Type B pancreatic cell (in vitro differentiated cells): ENCODE data around the gene PHLDB3. TPM values are rescaled to one million over a fixed set of nuclear protein-coding genes. Genes with fewer than 3 reads are reported as not detected.

Source experiments
- DNase-seq: peaks from one replicate; pipeline ENCODE4 v3.0.0; 2021; ENCODE audit warnings: mixed read lengths; ENCODE audit not compliant: unreplicated experiment; ENCODE audit errors: extremely low spot score
- H3K27ac Mint-ChIP-seq: 2 replicates; pipeline ENCODE4 v1.8.0; 2021; ENCODE audit warnings: mild to moderate bottlenecking, mixed read lengths
- H3K27me3 Mint-ChIP-seq: 2 replicates; pipeline ENCODE4 v1.8.0; 2021; ENCODE audit warnings: mixed read lengths
- H3K36me3 Mint-ChIP-seq: 2 replicates; pipeline ENCODE4 v1.8.0; 2021; ENCODE audit warnings: mixed read lengths
- H3K4me1 Mint-ChIP-seq: one replicate; pipeline ENCODE4 v1.8.0; 2021; ENCODE audit warnings: mixed read lengths; ENCODE audit not compliant: unreplicated experiment
- H3K4me3 Mint-ChIP-seq: 2 replicates; pipeline ENCODE4 v1.8.0; 2021; ENCODE audit warnings: mild to moderate bottlenecking, mixed read lengths
- H3K9me3 Mint-ChIP-seq: 2 replicates; pipeline ENCODE4 v1.8.0; 2021; ENCODE audit warnings: mixed read lengths
- total RNA-seq: library from RNA; stranded (reverse); gene quantifications from 2 replicates; pipeline ENCODE4 v1.2.1, GENCODE V29; 2021; ENCODE audit warnings: low replicate concordance
- TF ChIP-seq, protein P1 (sequence below): fragments of 200-600 bp; sonication (generic); conservative IDR thresholded peaks from 2 replicates; pipeline ENCODE4 v1.5.0; 2021; ENCODE audit warnings: antibody characterized with exemption, mild to moderate bottlenecking

PHLDB3 gene
- total RNA-seq, 1 donor from 2014 or later = 37.9 TPM

DNA sequence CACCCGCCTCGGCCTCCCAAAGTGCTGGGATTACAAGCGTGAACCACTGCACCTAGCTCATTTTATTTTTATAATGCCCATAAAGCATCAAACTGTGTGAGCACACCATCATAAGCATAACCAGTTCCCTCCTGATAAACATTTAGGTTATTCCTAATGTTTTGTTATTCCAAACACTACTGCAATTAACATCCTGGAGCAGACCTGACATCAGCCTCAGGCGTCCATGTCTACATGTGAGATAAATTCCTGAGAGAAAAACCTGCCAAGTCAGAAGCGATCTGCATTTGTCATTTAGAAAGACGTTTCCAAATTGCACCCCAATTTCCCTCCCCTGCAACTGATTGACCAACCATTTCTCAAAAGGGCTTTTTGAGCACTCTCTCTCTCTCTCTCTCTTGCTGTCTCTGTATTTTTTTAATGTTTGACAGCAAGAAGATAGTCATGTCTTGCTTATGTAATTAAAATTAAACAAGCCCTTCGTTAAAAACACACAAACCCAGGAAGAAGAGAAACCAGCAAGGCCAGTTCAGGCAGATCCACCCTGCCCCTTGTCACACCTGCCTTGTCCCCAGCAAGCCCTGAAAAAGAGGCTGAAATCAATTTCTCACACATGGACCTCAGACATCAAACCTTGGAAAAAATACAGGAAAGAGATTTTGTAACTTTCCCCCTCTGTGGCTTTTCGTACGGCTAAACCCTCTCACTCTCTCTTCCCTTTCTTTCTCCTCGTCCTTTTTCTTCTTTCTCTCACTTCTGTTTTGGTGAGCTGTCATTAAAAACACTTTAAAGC, 49.0 kb downstream of the PHLDB3 start:
- Mint-ChIP-seq H3K4me3 (peak overlapping the region; percentile 69), H3K4me1 (peaks cover 7% of the 10 kb centered on the region)

DNA sequence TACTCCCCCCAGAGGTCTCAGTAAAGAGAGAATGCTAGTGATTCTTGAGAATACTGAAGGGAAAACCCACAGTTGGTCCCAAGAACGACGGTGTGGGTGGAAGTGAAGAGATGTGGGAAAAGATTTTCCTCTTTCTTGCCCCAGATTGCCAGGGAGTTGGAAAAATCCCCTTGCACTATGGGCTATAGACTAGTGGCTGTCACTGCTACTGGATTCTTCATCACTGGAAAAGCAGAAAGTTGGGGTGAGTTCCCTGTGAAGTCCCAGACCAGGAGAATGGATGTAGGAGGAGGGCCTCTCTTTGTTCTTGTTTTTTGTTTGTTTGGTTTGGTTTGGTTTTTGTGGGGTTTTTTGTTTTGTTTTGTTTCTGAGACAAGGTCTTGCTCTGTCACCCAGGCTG, 50.5 kb downstream of the PHLDB3 start:
- no peak for DNase-seq
- peaks cover 7% of the 10 kb centered on the region for H3K4me1 Mint-ChIP-seq
- no peaks in the 10 kb centered on the region for H3K9me3 Mint-ChIP-seq
- H3K27me3 Mint-ChIP-seq = peaks cover 6% of the 10 kb centered on the region
- no peak overlapping the region for H3K27ac Mint-ChIP-seq
- H3K4me3 Mint-ChIP-seq = no peak overlapping the region
- TF ChIP-seq, protein P1, sequence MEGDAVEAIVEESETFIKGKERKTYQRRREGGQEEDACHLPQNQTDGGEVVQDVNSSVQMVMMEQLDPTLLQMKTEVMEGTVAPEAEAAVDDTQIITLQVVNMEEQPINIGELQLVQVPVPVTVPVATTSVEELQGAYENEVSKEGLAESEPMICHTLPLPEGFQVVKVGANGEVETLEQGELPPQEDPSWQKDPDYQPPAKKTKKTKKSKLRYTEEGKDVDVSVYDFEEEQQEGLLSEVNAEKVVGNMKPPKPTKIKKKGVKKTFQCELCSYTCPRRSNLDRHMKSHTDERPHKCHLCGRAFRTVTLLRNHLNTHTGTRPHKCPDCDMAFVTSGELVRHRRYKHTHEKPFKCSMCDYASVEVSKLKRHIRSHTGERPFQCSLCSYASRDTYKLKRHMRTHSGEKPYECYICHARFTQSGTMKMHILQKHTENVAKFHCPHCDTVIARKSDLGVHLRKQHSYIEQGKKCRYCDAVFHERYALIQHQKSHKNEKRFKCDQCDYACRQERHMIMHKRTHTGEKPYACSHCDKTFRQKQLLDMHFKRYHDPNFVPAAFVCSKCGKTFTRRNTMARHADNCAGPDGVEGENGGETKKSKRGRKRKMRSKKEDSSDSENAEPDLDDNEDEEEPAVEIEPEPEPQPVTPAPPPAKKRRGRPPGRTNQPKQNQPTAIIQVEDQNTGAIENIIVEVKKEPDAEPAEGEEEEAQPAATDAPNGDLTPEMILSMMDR = no peak
- H3K36me3 Mint-ChIP-seq = peaks cover 7% of the 10 kb centered on the region

More for the DNA sequence above, 49.0 kb downstream of the PHLDB3 start:
- no peaks in the 10 kb centered on the region for H3K9me3 Mint-ChIP-seq
- H3K27ac Mint-ChIP-seq = peak overlapping the region; percentile 96
- peaks cover 6% of the 10 kb centered on the region for H3K27me3 Mint-ChIP-seq
- H3K36me3 Mint-ChIP-seq = peaks cover 7% of the 10 kb centered on the region
- no peak for DNase-seq
- TF ChIP-seq, protein P1 = no peak

DNA sequence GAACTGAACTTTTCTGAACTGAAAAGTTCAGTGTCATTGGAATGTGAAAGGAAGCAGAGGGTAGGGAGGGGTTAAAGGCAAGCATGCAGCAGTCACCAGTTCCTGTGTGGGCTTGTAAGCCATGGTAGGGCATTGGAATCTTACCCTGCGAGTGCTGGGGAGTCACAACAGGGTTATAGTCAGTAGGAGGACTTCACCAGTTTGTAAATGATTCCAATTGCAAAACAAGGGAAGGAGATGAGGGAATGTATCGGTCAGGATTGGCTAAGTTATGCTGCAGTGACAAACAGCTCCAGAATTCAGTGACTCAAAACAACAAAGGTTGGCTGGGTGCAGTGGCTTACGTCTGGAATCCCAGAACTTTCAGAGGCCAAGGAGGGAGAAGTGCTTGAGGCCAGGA, 52.0 kb downstream of the PHLDB3 start:
- TF ChIP-seq, protein P1 = no peak
- Mint-ChIP-seq H3K4me3 (no peak overlapping the region), H3K36me3 (peaks cover 7% of the 10 kb centered on the region), H3K9me3 (no peaks in the 10 kb centered on the region), H3K27ac (peak overlapping the region; percentile 85), H3K27me3 (peaks cover 6% of the 10 kb centered on the region), H3K4me1 (peaks cover 7% of the 10 kb centered on the region)
- DNase-seq = no peak

DNA sequence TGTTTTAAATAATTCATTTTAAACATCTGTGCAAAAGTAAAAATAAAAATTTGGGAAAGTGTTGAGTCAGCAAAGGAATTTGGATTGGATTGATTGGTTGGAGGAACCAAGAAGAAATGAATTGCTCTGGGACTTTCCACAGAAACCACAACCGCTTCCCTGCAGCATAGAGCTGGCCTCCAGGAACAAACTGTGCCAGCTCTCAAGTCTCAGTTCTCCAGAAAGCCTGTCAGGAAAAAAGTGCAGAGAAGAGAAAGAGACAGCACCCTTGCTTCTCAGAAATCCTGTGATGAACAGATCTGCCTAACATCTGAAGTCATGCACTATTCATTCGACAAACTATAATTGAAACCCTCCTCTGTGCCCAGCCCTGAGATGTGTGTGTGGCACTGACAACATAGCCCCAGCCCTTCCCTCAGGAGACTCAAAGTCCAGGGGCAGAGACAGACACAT, 54.0 kb downstream of the PHLDB3 start:
- H3K9me3 Mint-ChIP-seq = no peaks in the 10 kb centered on the region
- H3K4me1 Mint-ChIP-seq = peaks cover 8% of the 10 kb centered on the region
- peaks cover 6% of the 10 kb centered on the region for H3K27me3 Mint-ChIP-seq
- no peak overlapping the region for H3K4me3 Mint-ChIP-seq
- H3K27ac Mint-ChIP-seq = peak overlapping the region; percentile 18
- H3K36me3 Mint-ChIP-seq = peaks cover 7% of the 10 kb centered on the region
- TF ChIP-seq, protein P1 = no peak
- no peak for DNase-seq

DNA sequence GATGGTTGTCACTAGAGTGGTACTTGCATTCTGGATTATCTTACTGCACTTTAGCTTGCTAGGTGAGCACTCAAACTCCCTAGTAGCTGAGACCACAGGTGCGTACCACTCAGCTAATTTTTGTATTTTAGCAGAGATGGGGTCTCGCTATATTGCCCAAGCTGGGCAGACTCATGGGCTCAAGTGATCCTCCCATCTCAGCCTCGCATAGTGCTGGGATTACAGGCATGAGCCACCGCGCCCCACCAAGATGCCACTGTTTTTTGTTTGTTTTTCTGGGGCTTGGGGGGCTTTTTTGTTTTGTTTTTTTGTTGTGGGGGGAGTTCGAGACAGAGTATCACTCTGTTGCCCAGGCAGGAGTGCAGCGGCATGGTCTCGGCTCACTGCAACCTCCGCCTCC, 56.9 kb downstream of the PHLDB3 start:
- TF ChIP-seq, protein P1 = no peak
- H3K4me1 Mint-ChIP-seq = peaks cover 4% of the 10 kb centered on the region
- peaks cover 3% of the 10 kb centered on the region for H3K27me3 Mint-ChIP-seq
- H3K27ac Mint-ChIP-seq = no peak overlapping the region
- DNase-seq = no peak
- H3K4me3 Mint-ChIP-seq = no peak overlapping the region
- no peaks in the 10 kb centered on the region for H3K9me3 Mint-ChIP-seq
- H3K36me3 Mint-ChIP-seq = peaks cover 5% of the 10 kb centered on the region
